22Rv1 (cell line): Measurements from ENCODE around the gene ENDOG.

Experiments used
- ZFX ChIP-seq: fragments of 450-650 bp; IDR thresholded peaks from 2 replicates; pipeline ENCODE4 v1.6.1; 2017; ENCODE audit warnings: antibody characterized with exemption, borderline replicate concordance
- TF ChIP-seq, protein P1 (sequence below): fragments of 450-650 bp; IDR thresholded peaks from 2 replicates; pipeline ENCODE4 v1.5.1; 2017; ENCODE audit warnings: mild to moderate bottlenecking

DNA sequence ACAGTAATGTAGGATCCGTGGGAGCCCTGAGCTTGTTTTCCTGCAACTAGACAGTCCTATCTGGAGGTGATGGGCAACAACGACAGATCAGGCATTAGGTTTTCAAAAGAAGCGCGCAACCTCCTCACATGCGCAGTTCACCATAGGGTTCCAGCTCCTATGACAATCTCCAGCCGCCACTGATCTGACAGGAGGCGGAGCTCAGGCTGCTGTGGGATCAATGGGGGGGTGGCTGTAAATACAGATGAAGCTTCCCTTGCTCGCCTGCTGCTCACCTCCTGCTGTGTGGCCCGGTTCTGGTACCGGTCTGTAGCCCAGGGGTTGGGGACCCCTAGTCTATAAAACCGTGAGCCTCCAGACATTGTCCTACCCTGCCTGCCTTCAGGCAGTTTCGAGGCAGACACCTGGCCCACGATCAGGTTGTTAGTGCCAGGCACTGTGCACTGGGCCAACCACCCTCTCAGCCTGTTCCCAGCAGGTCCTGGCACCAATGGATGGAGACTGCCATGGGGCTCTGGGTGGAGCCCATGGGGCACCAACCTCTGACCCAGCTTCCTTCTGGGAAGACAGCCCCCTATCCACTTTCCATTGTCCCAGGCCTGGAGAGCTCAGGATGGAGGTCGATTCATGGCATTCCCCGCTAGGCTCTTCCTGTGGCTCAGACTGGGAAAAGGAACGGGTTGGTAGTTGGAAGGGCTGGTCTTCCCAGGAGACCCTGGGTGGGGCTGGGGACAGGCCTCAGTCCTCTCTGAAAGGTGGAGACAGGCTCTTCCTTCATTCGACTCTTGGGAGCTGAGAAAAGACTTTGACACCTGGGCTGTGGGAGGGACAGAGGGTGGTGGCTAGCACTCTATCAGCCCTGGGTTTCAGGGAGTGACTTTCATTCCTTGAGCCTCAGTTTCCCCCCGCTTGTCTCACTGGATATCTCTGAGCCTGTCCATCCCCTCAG is 1.7 kb downstream of the ENDOG start:
- TF ChIP-seq, protein P1, sequence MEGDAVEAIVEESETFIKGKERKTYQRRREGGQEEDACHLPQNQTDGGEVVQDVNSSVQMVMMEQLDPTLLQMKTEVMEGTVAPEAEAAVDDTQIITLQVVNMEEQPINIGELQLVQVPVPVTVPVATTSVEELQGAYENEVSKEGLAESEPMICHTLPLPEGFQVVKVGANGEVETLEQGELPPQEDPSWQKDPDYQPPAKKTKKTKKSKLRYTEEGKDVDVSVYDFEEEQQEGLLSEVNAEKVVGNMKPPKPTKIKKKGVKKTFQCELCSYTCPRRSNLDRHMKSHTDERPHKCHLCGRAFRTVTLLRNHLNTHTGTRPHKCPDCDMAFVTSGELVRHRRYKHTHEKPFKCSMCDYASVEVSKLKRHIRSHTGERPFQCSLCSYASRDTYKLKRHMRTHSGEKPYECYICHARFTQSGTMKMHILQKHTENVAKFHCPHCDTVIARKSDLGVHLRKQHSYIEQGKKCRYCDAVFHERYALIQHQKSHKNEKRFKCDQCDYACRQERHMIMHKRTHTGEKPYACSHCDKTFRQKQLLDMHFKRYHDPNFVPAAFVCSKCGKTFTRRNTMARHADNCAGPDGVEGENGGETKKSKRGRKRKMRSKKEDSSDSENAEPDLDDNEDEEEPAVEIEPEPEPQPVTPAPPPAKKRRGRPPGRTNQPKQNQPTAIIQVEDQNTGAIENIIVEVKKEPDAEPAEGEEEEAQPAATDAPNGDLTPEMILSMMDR = no peak
- no peak for TF ChIP-seq ZFX
